ENCODE measurements around the gene TRIM14. TPM values are rescaled to one million over a fixed set of nuclear protein-coding genes. Genes with fewer than 3 reads are reported as not detected.

Gene TRIM14, protein sequence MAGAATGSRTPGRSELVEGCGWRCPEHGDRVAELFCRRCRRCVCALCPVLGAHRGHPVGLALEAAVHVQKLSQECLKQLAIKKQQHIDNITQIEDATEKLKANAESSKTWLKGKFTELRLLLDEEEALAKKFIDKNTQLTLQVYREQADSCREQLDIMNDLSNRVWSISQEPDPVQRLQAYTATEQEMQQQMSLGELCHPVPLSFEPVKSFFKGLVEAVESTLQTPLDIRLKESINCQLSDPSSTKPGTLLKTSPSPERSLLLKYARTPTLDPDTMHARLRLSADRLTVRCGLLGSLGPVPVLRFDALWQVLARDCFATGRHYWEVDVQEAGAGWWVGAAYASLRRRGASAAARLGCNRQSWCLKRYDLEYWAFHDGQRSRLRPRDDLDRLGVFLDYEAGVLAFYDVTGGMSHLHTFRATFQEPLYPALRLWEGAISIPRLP
- total RNA-seq (2014; rRNA removed; shearing (Covaris generic)) = 20.6 and 22.9 TPM in 2 replicates

DNA sequence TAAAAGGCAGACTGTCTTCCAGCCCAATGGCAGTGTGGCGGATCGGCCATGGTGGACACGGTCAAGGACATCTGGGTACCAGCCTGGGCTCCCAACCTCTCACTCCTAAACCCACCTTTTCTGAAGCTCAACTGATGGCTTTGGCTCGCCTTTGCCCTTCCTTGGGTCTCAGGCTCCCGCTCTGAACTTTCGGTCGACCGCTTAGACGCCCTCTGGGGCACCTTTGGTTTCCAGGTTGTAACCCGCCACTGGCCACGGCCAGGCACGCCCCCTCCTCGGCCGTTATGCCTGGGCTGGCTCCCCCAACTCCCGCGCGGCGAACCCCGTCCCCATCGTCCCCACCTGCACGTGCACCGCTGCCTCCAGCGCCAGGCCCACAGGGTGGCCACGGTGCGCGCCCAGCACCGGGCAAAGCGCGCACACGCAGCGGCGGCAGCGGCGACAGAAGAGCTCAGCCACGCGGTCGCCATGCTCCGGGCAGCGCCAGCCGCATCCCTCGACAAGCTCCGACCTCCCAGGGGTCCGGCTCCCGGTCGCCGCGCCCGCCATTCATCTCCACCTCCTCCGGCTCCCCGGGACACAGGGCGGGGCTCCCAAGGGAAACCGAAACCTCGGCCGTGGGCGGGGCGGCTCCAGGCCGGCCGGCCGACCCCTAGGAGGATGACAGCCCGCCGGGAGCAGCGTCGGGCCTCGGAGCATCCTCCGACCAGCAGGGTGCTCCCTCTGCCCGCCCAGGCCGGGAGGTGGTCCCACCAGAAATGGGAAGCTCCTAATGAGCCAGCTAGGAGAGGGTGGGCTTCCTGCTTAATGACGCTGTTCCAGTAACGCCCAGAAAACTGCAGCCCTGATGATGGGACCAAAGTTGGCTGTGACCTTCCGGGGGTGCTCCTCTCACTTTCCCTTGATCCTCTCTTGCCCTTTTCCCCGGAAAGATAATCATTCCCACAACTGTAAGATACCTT is at the start of gene TRIM14:
TRIM14 (minus strand) TSS at position 583 of the 962 bp plus-strand sequence; CDS start at position 549, 34 bp downstream.
- peak; percentile 54 for DNase-seq (ENCODE audit: low spot score)

DNA sequence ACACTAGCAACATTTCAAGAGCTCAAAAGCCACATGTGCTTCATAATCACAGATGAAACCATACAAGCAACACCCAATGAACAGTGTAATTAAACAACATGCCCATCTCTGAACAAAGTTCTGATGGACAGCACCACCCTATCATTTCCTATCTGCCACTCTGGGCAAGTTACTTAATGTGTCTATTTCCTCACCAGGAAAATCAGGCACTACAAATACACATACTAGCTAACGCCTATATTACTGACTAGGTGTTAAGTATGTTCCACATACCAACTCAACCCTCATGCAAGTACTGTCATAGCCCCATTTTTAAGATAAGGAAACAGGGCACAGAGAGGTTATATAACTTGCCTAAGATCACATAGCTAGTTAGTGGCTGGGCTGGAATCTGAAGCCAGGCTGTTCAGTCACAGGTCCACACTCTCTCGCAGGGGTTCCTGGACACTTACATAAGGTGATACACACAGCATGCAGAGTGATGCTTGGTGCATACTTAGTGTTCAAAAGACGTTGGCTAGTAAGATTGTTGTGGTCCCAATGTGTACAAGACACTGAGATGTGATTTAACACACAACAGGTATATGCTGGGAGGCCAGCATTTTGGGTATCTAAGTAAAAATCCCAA is 49.2 kb upstream of the TRIM14 start:
- no peak for DNase-seq (ENCODE audit: low spot score)

DNA sequence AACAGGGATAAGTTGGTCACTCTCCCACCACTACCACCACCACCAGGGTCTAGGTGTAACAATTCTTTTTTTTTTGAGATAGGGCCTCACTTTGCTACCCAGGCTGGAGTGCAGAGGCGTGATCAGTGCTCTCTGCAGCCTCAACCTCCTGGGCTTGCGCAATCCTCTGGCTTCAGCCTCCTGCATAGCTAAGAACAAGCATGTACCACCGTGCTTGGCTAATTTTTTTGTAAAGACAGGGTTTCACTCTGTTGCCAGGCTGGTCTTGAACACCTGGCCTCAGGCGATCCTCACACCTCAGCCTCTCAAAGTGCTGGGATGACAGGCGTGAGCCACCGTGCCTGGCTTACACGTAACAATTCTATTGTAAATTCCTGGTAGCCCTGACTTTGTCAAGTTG is 45.9 kb upstream of the TRIM14 start:
- DNase-seq (ENCODE audit: low spot score) = no peak

GRCh38 chr9:98162613-98163012 is 43.6 kb upstream of the TRIM14 start:
- DNase-seq (ENCODE audit: low spot score) = no peak

DNA sequence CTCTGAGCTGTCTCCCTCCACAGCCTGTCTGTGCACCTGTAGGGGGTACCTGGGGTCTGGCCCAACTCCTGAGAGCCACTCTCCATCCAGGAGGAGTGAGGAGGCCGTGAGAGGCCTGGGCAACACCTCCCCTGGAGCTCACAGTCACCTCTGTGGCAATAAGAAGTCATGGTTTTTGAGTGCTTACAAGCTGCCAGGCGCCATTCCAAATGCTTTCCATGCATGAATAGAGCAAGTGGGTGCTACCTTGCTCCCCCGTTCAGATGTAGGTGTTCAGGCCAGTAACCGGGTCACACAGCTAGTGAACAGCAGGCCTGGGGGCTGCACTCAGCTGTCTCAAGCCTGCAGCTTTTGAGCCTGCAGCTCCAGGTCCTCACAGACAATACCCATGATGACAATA is 42.8 kb upstream of the TRIM14 start:
- no peak for DNase-seq (ENCODE audit: low spot score)

- DNase-seq (ENCODE audit: low spot score) = no peak
These were observed 40.8 kb upstream of the TRIM14 start for GRCh38 chr9:98159790-98160189.

DNA sequence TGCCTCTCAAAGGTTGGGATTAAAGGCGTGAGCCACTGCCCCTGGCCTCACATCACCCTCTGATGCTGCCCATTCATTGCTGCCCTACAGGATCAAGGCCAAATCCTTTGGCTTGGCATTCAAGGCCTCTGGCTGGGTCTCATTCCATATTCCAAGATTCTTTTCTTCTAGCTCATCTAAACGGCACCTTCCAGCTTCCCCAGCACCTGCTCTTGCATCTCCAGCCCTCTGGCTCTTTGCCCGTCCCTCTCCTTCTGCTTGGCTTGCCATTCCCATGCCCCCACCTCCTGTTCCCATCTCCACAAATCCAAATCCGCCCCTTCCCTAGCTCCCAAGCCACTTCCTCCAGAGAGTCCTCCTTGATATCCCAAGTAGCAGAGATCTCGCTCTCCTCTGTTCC is 40.3 kb upstream of the TRIM14 start:
- no peak for DNase-seq (ENCODE audit: low spot score)

DNA sequence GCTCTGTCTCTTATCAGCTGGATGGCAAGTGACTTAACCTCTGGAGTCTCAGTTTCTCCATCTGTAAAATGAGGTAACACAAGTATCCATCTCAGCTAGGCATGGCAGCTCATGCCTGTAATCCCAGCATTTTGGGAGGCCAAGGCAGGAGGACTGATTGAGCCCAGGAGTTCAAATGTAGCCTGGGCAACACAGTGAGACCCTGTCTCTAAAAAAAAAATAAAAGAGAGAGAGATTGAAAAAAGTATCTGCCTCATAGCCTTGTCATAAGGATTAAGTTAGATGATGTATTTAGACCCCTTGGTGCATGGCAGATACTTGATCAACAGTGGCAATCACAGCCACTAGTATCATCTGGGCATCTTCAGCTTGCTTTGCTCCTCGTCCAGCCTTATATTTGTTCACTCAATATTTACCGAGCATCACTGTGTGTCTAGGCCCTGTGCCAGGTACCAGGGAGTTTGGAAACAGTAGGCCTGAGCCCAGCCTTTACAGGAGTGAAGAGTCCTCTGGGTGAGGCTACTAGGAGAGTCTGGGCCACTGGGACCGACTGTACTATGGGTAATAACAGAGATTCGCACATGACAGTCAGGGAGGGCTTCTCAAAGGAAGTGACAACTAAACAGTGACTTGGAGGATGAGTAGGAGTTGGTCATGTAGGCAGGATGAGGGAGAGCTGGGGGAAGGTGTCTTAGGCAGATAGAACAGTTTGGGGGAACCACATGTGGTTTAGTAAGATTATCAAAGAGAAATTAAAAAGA is 39.2 kb upstream of the TRIM14 start:
- DNase-seq (ENCODE audit: low spot score) = no peak

DNA sequence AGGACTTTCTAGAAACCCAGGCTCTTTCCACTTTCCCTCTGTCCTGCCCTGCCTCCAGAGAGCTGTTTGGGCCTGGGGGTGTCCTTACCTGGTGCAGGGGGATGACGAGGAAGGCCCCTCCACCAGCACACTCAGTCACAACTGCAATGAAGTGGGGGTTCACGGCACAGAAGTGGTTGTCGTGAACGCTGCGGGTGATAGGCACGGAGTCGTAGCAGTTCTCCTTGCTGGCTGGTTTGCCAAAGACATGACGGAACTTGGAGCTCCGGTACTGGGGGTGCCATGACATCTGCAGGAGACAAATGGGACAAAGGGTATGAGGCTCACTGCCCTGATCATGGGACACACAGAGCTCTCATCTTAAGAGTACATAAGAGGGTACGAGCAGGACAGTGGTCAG is 38.4 kb upstream of the TRIM14 start:
- no peak for DNase-seq (ENCODE audit: low spot score)

DNA sequence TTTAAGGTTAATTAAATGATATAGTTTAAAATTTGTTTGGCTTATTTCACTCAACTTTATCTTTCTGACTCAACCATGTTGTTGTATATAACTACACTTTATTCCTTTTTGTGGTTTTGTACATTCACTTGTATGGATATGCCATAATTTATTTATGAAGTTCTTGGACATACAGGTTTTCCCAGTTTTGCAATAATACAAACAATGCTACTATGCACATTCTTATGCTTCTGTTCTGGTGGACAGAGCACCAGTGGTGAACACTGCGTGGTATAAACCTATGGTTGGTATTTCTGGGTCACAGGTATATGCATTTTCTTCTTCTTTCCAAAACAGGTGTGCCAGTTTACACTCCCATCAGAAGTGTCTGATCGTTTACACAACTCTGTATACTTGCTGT is 35.7 kb upstream of the TRIM14 start:
- no peak for DNase-seq (ENCODE audit: low spot score)

GRCh38 chr9:98152526-98152925 is 33.5 kb upstream of the TRIM14 start:
- DNase-seq (ENCODE audit: low spot score) = no peak

- DNase-seq (ENCODE audit: low spot score) = no peak
These were observed 31.7 kb upstream of the TRIM14 start for GRCh38 chr9:98150721-98151120.

- no peak for DNase-seq (ENCODE audit: low spot score)
These were observed 31.1 kb upstream of the TRIM14 start for GRCh38 chr9:98150164-98150563.

DNA sequence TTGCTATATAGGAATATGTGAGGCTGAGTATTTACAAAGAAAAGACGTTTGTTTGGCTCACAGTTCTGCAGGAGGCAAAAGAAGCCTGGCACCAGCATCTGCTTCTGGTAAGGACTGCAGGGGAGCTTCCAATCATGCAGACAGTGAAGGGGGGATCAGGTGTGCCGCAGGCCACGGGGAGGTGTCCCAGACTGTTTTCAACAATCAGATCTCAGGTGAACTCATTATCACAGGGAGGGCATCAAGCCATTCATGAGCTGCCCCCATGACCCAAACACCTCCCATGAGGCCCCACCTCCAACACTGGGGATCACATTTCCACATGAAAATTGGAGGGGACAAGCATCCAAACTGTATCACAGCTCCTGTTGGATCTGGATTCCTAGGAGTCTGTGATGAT is 30.4 kb upstream of the TRIM14 start:
- no peak for DNase-seq (ENCODE audit: low spot score)

- no peak for DNase-seq (ENCODE audit: low spot score)
These were observed 29.5 kb upstream of the TRIM14 start for GRCh38 chr9:98148486-98148885.

DNA sequence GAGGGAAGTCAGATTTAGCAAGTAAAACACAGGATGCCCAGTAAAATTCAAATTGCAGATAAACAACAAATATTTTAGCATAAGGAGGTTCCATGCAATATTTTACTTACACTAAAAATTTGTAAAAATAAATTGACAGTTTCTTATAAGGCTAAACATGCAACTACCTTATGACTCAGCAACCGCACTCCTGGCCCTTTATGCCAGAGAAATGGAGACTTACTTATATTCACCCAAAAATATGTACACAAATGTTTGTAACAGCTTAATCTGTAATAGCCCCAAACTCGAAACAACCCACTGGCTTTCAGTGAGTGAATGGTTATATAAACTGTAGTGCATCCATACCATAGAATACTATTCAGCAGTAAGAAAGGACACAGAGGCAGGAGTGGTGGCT is 28.6 kb upstream of the TRIM14 start:
- DNase-seq (ENCODE audit: low spot score) = no peak

GRCh38 chr9:98146101-98146991 is 27.3 kb upstream of the TRIM14 start:
- peak; percentile 32 for DNase-seq (ENCODE audit: low spot score)

DNA sequence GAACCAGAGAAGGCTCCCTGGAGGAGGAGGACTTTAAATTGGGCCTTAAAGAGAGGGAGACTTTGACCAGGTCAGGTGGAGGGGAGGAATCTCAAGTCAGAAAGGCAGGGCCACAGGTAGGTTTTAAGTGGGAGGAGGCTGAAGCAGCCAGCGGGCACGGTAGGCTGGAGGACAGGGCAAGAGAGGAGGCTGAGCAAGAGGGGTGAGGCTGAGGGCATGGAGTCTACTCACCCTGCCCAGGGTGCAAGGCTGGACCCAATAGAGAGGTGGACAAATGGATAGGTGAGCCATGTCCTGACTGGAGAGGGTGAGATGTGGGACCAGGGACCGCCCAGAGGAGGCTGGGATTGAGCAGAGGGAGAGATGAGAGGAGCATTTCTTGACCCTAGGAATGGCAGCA is 25.6 kb upstream of the TRIM14 start:
- no peak for DNase-seq (ENCODE audit: low spot score)

DNA sequence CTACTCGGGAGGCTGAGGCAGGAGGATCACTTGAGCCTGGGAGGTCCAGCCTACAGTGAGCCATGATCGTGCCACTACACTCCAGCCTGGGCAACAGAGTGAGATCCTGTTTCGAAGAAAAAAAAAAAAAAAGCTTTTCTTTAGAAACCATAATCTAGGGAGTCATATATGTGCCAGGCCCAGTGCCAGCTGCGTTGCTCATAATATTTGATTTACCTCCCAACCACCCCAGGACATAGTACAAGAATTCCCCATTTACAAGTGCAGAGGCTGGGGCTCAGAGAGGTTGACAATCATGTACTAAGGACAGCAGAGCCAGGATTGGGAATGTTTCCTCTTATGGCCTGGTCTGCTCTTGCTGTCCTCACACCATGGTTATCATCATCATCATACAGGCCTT is 25.1 kb upstream of the TRIM14 start:
- no peak for DNase-seq (ENCODE audit: low spot score)

DNA sequence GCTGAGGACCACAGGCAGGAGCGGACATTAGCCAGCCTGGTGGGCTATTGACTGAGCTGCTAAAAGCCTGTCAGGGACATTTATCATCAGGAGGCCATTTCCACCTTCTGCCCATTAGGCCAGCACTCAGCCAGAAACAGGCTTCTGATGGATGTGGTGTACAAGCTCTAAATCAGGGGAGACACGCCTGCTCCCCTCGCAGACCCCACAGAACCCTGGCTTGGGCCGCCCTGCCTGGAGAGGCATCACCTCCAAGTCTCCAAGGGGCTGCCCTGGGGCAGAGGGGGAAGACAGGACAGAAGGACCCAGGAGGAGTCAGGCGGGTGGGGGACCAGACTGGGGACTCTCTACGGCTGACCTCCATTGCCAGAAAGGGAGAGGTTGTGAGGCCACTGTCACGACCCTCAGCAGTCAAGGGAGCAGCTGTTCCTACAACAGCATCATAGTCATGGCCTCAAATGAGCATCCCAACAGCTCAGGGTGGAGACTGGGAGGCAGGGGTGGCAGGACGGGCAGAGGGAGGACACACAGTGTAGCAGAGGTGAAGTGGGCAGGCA is 24.0 kb upstream of the TRIM14 start:
- DNase-seq (ENCODE audit: low spot score) = no peak
